ENCODE data around the gene ILF3. TPM values are rescaled to one million over a fixed set of nuclear protein-coding genes. Genes with fewer than 3 reads are reported as not detected.
"Not testable (repeated sequence)": the region's sequence is repeated elsewhere in the genome, so short reads cannot be mapped to it uniquely, and the experiment has no call there.

ILF3 gene
- total RNA-seq, 2 donors from 2014 or later = 112 to 192 TPM

- no peaks in the 10 kb centered on the region for H3K27me3 ChIP-seq (replicated peaks; ENCODE audit: insufficient read depth)
- H3K27ac ChIP-seq = no peak overlapping the region
- no peaks in the 10 kb centered on the region for H3K36me3 ChIP-seq
- H3K4me1 ChIP-seq (replicated peaks) = no peaks in the 10 kb centered on the region
- H3K9me3 ChIP-seq = no peaks in the 10 kb centered on the region
- 81% methylated on average over 1 of the region's 1 CpG for WGBS
- H3K4me3 ChIP-seq = no peak overlapping the region
- no peak for TF ChIP-seq POLR2A (IDR thresholded peaks at IDR 0.05)
- no peak for TF ChIP-seq POLR2AphosphoS5 (IDR thresholded peaks at IDR 0.05)
- no peak for TF ChIP-seq CTCF (IDR thresholded peaks at IDR 0.05)
- intact Hi-C loops (cut with DNase I) = no loop called here
- no peak for DNase-seq (ENCODE audit: low spot score)
Measured at GRCh38 chr19:10661946-10662345, 7.8 kb downstream of the ILF3 start.

- no peaks in the 10 kb centered on the region for H3K27me3 ChIP-seq (replicated peaks; ENCODE audit: insufficient read depth)
- H3K36me3 ChIP-seq = no peaks in the 10 kb centered on the region
- H3K9me3 ChIP-seq = no peaks in the 10 kb centered on the region
- no peak overlapping the region for H3K4me3 ChIP-seq
- H3K4me1 ChIP-seq (replicated peaks) = no peaks in the 10 kb centered on the region
- TF ChIP-seq POLR2A (IDR thresholded peaks at IDR 0.05) (no peak), CTCF (IDR thresholded peaks at IDR 0.05) (no peak), POLR2AphosphoS5 (IDR thresholded peaks at IDR 0.05) (no peak)
- WGBS = 39% methylated on average over 14 of the region's 14 CpGs
- no peak overlapping the region for H3K27ac ChIP-seq
- intact Hi-C loops (cut with DNase I) = no loop called here
- DNase-seq (ENCODE audit: low spot score) = no peak
Measured at GRCh38 chr19:10662384-10663251, 8.5 kb downstream of the ILF3 start.

GRCh38 chr19:10663252-10663563, 9.1 kb downstream of the ILF3 start:
- H3K27me3 ChIP-seq (replicated peaks; ENCODE audit: insufficient read depth); H3K27ac ChIP-seq; H3K36me3 ChIP-seq; H3K9me3 ChIP-seq; DNase-seq (ENCODE audit: low spot score); H3K4me1 ChIP-seq (replicated peaks); H3K4me3 ChIP-seq; intact Hi-C loops (cut with DNase I): not testable (repeated sequence)
- WGBS = 80% methylated on average over 16 of the region's 16 CpGs

GRCh38 chr19:10667867-10668266, 13.7 kb downstream of the ILF3 start:
- 80% methylated on average over 6 of the region's 6 CpGs for WGBS
- Histone ChIP-seq H3K27ac (no peak overlapping the region), H3K9me3 (no peaks in the 10 kb centered on the region), H3K4me1 (replicated peaks) (peaks cover 10% of the 10 kb centered on the region), H3K27me3 (replicated peaks; ENCODE audit: insufficient read depth) (no peaks in the 10 kb centered on the region), H3K36me3 (no peaks in the 10 kb centered on the region), H3K4me3 (no peak overlapping the region)
- intact Hi-C loops (cut with DNase I) = no loop called here
- no peak for DNase-seq (ENCODE audit: low spot score)
- no peak for TF ChIP-seq CTCF (IDR thresholded peaks at IDR 0.05)

- Histone ChIP-seq H3K27ac (no peak overlapping the region), H3K9me3 (no peaks in the 10 kb centered on the region), H3K27me3 (replicated peaks; ENCODE audit: insufficient read depth) (no peaks in the 10 kb centered on the region), H3K4me1 (replicated peaks) (peaks cover 10% of the 10 kb centered on the region), H3K4me3 (no peak overlapping the region), H3K36me3 (no peaks in the 10 kb centered on the region)
- 35% methylated on average over 6 of the region's 6 CpGs for WGBS
- no peak for DNase-seq (ENCODE audit: low spot score)
- intact Hi-C loops (cut with DNase I) = no loop called here
- TF ChIP-seq POLR2A (IDR thresholded peaks at IDR 0.05) = no peak
- no peak for TF ChIP-seq POLR2AphosphoS5 (IDR thresholded peaks at IDR 0.05)
- no peak for TF ChIP-seq CTCF (IDR thresholded peaks at IDR 0.05)
Measured at GRCh38 chr19:10669246-10669645, 15.1 kb downstream of the ILF3 start.
